Fibroblast of skin of right quadriceps (primary cell): ENCODE measurements around the gene PSPC1.

Experiments
- DNase-seq: peaks from one replicate; pipeline ENCODE4 v3.0.0-alpha.2; 2013

PSPC1 gene

DNA sequence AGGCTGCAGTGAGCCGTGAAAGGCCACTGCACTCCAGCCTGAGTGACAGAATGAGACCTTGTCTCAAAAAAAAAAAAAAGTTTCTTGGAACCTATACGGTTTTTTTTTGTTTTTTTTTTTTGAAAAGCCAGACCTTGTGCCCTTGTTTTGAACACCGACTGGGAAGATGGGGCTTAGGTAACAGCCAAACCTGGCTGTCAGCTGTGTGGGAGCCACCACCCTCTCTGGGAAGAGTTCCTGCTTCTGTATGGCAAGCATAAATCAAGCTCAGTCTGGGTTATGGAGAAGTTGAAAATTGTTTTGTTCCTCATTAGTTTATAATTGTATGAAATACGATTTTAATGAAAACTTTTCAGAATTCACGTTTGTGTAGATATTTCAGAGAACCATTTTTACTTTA lies 109.8 kb downstream of the PSPC1 start:
- no peak for DNase-seq

DNA sequence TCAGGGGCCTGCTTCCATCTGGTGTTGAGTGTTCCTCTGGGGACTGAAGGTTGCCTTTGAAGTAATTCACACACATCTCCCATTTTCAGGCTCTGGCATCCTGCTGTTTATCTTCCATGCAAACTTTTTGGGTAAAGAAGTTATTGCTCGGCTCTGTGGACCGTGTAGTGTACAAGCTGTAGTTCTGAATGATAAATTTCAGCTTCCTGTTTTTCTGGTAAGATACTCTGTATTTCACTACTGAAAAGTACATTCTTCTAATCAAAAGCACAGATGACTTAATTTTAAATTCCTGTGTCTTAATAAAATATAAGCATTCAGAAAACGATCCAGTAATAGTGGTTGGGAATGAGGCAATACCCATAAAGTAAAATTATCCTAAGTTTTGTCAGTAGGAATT lies 112.6 kb downstream of the PSPC1 start:
- DNase-seq = no peak

DNA sequence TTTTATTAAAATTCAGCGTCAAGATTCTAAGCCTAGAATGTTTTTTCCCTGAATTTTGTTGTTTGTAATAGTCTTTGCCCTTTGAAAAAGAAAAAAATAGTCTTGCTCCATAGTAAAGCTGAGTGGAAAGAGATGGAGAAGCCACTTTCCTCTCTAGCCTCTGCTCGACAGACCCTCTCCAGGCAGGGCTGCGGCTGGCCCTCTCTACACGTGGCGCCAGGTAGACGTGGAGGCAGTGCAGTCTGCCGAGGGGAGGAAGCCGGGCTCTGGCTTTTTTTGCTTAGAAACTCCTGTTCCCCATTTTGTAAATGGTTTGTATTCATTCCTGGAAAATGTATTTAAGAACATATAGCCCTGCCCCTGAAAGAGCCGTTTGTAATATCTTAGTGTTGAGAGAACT lies 114.0 kb downstream of the PSPC1 start:
- DNase-seq = no peak

DNA sequence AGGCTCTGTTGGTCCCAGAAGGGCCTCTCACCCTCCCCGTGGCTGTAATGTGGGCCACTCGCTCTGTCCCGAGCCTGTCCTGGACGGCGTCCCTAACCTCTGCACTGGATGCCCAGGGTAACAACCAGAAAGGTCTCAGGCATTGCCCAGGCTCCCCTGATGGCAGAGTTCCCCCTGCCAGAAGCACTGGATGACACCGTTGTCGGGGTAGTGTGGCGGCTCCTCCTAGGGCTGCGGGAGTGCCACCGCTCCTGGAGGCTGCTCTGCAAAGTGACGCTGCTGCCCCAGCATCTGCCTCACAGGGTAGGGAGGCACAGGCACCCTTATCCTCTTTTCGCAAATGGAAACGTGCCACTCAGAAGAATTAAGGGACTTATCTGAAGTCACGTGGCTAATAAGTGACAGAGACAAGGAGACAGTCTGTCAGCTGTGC lies 117.3 kb downstream of the PSPC1 start:
- no peak for DNase-seq

DNA sequence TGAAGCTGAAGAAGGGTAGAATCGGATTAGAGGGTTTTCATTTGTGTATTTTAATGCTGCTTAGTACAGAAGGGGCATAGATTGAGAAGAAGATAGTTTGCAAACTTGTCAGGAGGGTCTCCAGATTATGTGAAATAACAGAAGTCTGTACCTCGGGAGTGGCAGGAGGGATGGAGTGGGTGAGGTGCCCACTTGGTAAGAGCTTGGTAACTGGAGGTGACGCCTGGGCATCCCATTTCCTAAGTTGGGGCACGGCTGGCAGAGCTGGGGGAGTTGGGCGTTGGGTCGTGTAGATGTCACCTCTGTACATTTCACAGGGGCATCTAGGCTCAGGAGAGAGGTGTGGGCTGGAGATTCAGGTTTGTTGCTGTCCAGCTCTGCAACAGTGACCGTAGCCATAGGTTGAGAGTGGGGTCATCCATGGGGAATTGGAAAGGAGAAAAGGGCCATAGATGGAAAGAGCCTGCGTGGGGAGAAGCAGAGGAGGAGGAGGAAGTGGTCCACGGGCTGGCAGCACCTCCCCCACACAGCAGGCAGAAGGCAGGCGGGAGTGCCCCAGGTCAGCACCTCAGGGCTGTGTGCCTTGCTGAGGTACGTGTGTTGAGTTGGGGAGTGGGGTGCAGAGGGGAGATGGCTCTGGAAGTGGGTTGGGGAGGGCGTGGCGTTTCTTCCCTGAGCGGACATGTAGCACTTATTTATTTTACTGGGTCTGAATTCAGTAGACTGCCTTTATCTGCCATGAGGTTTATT lies 118.1 kb downstream of the PSPC1 start:
- no peak for DNase-seq

DNA sequence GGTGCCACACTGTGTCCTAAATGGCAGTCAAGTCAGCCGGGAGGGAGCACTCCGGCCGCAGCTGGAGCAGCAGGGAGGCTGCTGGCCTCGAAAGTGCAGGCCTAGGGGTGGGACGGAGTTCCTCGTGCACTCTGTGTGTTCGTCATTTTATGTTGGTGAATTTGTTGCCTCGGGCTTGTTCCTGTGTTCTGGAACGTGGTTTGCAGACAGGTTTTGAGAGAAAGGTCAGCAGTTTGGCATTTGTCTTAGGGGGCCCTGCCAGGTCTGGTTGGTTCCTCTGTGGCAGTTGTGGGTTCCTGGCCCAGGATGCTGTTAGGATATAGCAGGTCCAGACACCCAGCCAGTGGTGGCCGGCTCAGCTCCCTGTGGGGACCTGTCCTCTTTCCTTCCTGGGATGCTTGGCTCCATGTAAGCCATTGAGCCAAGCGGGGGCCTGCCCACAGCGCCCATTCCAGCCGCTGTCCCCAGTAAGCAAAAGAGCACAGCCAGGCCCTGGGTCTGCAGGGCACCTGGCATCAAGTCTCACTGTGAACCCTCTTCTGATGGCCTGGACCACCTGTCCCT lies 119.2 kb downstream of the PSPC1 start:
- no peak for DNase-seq

DNA sequence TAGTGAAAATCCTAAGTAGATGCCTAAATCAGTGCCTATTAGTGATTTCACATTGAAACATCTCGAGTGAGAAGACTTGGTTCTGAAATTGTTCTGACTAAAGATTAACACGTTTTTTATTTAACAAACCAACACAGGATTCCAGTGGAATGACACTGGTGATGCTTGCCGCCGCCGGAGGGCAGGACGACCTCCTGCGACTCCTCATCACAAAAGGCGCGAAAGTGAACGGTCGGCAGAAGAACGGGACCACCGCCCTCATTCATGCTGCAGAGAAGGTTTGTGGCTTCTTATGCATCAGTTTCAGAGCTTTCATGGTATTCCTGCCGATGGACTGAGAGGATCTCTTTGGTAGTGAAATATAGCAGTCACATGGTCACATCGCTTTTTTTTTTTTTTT lies 121.2 kb downstream of the PSPC1 start:
- no peak for DNase-seq

DNA sequence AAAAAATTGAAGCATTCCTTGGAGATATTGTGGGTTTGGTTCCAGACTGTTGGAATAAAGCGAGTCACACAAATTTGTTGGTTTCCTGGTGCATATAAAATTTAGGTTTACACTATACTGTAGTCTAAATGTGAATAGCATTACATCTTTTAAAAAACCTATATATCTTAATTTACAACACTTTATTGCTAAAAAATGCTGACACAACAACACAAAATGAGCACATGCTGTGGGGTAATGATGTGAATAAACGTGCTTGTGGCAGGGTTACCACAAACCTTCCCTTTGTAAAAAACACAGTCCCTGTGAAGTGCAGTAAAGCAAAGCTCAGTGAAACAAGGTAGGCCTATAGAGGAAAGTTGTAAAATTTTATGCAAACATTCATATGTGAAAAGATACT lies 121.6 kb downstream of the PSPC1 start:
- no peak for DNase-seq

DNA sequence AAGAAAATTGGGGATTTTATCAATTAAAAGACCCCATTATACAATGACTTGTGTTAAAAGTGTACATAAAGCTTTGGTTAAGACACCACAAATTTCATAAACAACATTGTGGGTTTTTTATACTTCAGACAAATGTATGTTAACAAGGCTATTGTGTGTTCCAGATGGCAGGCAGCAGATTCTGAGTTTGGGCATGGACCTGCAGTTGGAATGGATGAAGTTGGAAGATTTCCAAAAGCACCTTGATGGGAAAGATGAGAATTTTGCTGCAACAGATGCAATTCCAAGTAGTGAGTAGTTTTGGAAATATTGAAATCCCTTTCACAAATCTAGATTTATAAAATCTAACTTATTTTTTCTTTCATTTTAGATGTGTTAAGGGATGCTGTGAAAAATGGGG lies 123.9 kb downstream of the PSPC1 start:
- DNase-seq = no peak

DNA sequence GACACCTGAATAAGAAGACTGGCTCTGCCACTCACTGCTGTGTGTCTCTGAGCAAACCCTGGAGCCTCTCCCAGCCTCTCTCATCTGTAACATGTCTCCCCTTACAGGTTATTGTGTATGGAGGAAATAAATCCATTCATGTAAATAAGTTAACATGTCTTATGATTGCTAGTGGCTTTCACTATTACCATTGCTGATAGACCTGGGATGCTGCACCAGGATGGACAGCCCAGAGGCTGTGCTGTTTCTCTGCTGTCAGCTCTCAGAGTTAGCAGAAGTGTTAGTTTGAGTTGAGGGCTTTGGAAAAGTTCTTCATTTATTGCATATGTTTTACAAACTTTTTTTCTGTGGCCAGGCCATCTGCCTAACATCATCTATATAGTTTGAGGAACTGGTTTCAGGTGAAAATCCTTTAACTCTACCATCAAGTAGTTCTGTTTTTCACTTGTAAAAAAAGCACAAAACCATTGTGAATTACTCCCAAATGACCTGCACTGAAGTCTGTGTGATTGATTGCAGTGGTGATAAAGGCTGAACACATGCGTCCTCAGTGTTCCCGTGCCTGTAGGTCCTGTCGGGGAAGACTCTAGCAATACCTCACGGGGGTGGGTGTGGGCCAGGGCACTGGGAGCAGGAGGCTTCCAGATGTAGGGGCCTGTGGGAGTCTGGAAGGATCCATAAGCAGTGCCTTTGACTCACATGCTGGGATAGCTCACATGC lies 124.7 kb downstream of the PSPC1 start:
- DNase-seq = no peak
